Caco-2 (cell line): ENCODE data around the gene ACTRT3. TPM values are rescaled to one million over a fixed set of nuclear protein-coding genes. Genes with fewer than 3 reads are reported as not detected.

Source experiments
- BruUV-seq: library from RNA; stranded (reverse); fragments of 400-500 nt; replicated peaks from 2 replicates; lab custom pipeline; 2021; lab: Mats Ljungman, UMichigan
- CTCF ChIA-PET: fragments of 300-600 bp; sonication (Branson Sonifier 250); formaldehyde crosslinking; loops from one replicate; lab custom pipeline; 2022; ENCODE audit warnings: antibody characterized with exemption; lab: Charles Lee
- POLR2A ChIA-PET: fragments of 300-600 bp; sonication (Branson Sonifier 250); formaldehyde crosslinking; loops from one replicate; lab custom pipeline; 2022; ENCODE audit warnings: antibody characterized with exemption; lab: Charles Lee
- DNase-seq, 2 experiments: peaks; one replicate each; pipeline versions ENCODE4 v3.0.0 to v3.0.0-alpha.2; 2020 to 2022
- H3K27me3 ChIP-seq: replicated peaks from 2 replicates; pipeline ENCODE4 v1.6.0; 2011; ENCODE audit warnings: low read length; ENCODE audit not compliant: control insufficient read depth, insufficient read depth
- H3K36me3 ChIP-seq: 2 replicates; pipeline ENCODE4 v1.5.1; 2011; ENCODE audit warnings: low read length; ENCODE audit not compliant: control insufficient read depth, insufficient read depth
- H3K4me1 ChIP-seq: fragments of 250-450 bp; sonication (Bioruptor Pico); 2 replicates; pipeline ENCODE4 v1.5.1; 2020; ENCODE audit warnings: mild to moderate bottlenecking
- H3K4me3 ChIP-seq: 2 replicates; pipeline ENCODE4 v1.5.1; 2011; ENCODE audit warnings: low read depth, mild to moderate bottlenecking, control low read depth, low read length
- H3K9me3 ChIP-seq: fragments of 250-450 bp; sonication (Bioruptor Pico); 2 replicates; pipeline ENCODE4 v1.5.1; 2020; ENCODE audit warnings: mild to moderate bottlenecking, moderate library complexity
- H3K27ac Mint-ChIP-seq: one replicate; pipeline ENCODE4 v1.8.0; 2022; ENCODE audit warnings: mixed read lengths; ENCODE audit not compliant: unreplicated experiment
- H3K27me3 Mint-ChIP-seq: one replicate; pipeline ENCODE4 v1.8.0; 2022; ENCODE audit warnings: mixed read lengths; ENCODE audit not compliant: insufficient read depth, unreplicated experiment
- H3K36me3 Mint-ChIP-seq: one replicate; pipeline ENCODE4 v1.8.0; 2022; ENCODE audit warnings: mild to moderate bottlenecking, mixed read lengths; ENCODE audit not compliant: insufficient read depth, unreplicated experiment
- H3K4me1 Mint-ChIP-seq: one replicate; pipeline ENCODE4 v1.8.0; 2022; ENCODE audit warnings: low read depth, mixed read lengths; ENCODE audit not compliant: unreplicated experiment
- H3K4me3 Mint-ChIP-seq: one replicate; pipeline ENCODE4 v1.8.0; 2022; ENCODE audit warnings: mild to moderate bottlenecking, moderate library complexity, mixed read lengths; ENCODE audit not compliant: unreplicated experiment
- H3K9me3 Mint-ChIP-seq: one replicate; pipeline ENCODE4 v1.8.0; 2022; ENCODE audit warnings: mixed read lengths; ENCODE audit not compliant: unreplicated experiment
- CTCF ChIP-seq, 2 experiments: fragments of 200-600 bp in 1 of 2; IDR thresholded peaks; 1 replicate in 1 of 2; 2 replicates in 1 of 2; pipeline versions ENCODE4 v1.5.1 to v1.8.0; 2011 to 2022; ENCODE audit warnings: antibody characterized with exemption in 1 of 2, control low read depth in 1 of 2, inconsistent platforms in 1 of 2, low read depth in 1 of 2, low read length in 1 of 2, mild to moderate bottlenecking in 1 of 2, moderate library complexity in 1 of 2; ENCODE audit not compliant: insufficient read depth in 1 of 2, severe bottlenecking in 1 of 2, unreplicated experiment in 1 of 2
- intact Hi-C: fragments of 100-400 bp; cut with micrococcal nuclease; formaldehyde crosslinking; loops from one replicate; pipeline ENCODE4 v1.10.0; 2022; ENCODE audit not compliant: unreplicated experiment
- total RNA-seq: library from RNA; stranded (reverse); gene quantifications from 2 replicates; pipeline ENCODE4 v1.2.3, GENCODE V29; 2022

Gene ACTRT3
- total RNA-seq, 1 experiment from 2014 or later = not detected

GRCh38 chr3:169771497-169772304 is 2.3 kb upstream of the ACTRT3 start:
- no peaks in the 10 kb centered on the region for H3K36me3 ChIP-seq
- peak overlapping the region; percentile 90 for H3K4me3 ChIP-seq
- TF ChIP-seq CTCF (IDR thresholded peaks at IDR 0.05; ENCODE audit: insufficient read depth in 1 of 2, low read depth in 1 of 2, low read length in 1 of 2, severe bottlenecking in 1 of 2, unreplicated experiment in 1 of 2) = no peak
- Mint-ChIP-seq H3K4me1 (peaks cover 5% of the 10 kb centered on the region), H3K36me3 (peaks cover 47% of the 10 kb centered on the region), H3K27ac (peak overlapping the region; percentile 98), H3K4me3 (peak overlapping the region; percentile 94), H3K27me3 (no peaks in the 10 kb centered on the region), H3K9me3 (peaks cover under 1% of the 10 kb centered on the region)
- no peaks in the 10 kb centered on the region for H3K9me3 ChIP-seq
- CTCF ChIA-PET = interaction anchor here (0.5 to 0.7 kb wide), 2 partner anchors 15 to 730 kb away, joined by 4 to 9 read pairs; no protein-coding TSS in a partner anchor
- intact Hi-C loops = loop anchor here (1.0 to 2.0 kb wide), 2 partner anchors 8 to 195 kb away; partner anchors contain the start of gene SEC62
- POLR2A ChIA-PET = interaction anchor here (0.7 kb wide), 1 partner anchor 1721 kb away, joined by 18 read pairs; no protein-coding TSS in a partner anchor
- no peaks in the 10 kb centered on the region for H3K4me1 ChIP-seq
- peak; percentile 72 to 78 for DNase-seq
- BruUV-seq = no TSS peak
- no peaks in the 10 kb centered on the region for H3K27me3 ChIP-seq

DNA sequence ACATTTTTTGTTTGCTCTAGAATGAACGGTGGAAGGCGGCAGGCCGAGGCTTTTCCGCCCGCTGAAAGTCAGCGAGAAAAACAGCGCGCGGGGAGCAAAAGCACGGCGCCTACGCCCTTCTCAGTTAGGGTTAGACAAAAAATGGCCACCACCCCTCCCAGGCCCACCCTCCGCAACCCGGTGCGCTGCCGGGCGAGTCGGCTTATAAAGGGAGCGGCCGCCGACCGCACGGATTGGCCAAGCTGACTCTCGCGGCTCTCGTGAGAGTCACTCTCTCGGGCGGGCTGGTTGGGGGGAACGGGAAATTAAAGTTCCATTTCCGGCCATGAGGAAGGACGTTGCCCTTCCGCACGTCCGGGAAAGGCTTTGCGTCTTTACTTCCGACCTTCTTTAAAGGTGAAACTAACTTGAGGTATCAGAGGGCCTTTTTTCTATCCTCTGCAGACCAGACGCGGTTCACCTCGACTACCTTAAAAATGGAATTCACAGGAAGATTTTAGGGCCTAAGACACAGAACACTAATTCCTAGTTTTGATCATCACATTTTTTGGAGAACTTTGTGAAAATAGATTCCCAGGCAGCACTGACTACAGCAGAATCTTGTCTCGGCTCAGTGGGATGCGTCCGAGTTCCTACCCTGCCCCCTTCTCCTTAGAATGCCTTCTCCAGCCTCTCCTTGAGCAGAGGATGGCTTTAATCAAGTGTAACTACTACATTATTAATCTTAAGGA is 4.3 kb downstream of the ACTRT3 start, which contains the start of gene TERC:
TERC (minus strand) TSS at position 179 of the 731 bp plus-strand sequence.
- Histone ChIP-seq H3K9me3 (peaks cover 3% of the 10 kb centered on the region; the same call in 1 of the 2 replicates), H3K4me1 (no peaks in the 10 kb centered on the region), H3K36me3 (no peaks in the 10 kb centered on the region), H3K4me3 (peak within 1 kb of the TSS; percentile 72), H3K27me3 (no peaks in the 10 kb centered on the region)
- TSS peak; percentile 97 for BruUV-seq
- TF ChIP-seq CTCF (IDR thresholded peaks at IDR 0.05; ENCODE audit: insufficient read depth in 1 of 2, low read depth in 1 of 2, low read length in 1 of 2, severe bottlenecking in 1 of 2, unreplicated experiment in 1 of 2) = no peak
- DNase-seq = peak; percentile 93 to 95
- H3K27me3 Mint-ChIP-seq = no peaks in the 10 kb centered on the region
- peak within 1 kb of the TSS; percentile 89 for H3K27ac Mint-ChIP-seq
- peak within 1 kb of the TSS; percentile 84 for H3K4me3 Mint-ChIP-seq
- intact Hi-C loops = loop anchor here (5.0 kb wide), 1 partner anchor 272 kb away; the partner anchor contains the start of gene GPR160
- H3K4me1 Mint-ChIP-seq = no peaks in the 10 kb centered on the region
- H3K9me3 Mint-ChIP-seq = peaks cover 7% of the 10 kb centered on the region
- ChIA-PET POLR2A (interaction anchor here (0.6 to 1.0 kb wide), 2 partner anchors 9 to 352 kb away, joined by 3 to 5 read pairs; no protein-coding TSS in a partner anchor), CTCF (no interaction called here)
- peaks cover 23% of the 10 kb centered on the region for H3K36me3 Mint-ChIP-seq
